ENCODE measurements around the gene NCAM2.
"Not testable (repeated sequence)": the region's sequence is repeated elsewhere in the genome, so short reads cannot be mapped to it uniquely, and the experiment has no call there.

Gene NCAM2

DNA sequence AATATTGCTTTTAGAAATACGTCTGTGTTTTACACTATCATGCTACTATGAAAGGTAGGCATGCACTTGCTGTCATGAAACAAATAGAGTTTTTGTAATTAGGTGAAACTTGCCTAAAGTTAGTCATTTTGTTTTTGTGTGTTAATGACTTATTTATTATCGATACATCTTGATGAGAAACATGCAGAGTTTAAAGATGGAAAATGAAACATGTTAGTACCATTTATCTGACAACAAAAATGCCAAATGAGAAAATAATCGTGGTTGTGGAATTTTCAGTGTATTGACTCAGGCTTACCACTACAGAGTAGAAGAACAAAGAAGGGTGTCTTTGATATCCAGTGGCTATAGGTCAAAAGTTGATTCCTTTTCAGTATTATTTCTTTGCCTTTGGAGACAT lies 105.5 kb downstream of the NCAM2 start:
- DNase-seq (ENCODE audit: low read depth) = no peak

DNA sequence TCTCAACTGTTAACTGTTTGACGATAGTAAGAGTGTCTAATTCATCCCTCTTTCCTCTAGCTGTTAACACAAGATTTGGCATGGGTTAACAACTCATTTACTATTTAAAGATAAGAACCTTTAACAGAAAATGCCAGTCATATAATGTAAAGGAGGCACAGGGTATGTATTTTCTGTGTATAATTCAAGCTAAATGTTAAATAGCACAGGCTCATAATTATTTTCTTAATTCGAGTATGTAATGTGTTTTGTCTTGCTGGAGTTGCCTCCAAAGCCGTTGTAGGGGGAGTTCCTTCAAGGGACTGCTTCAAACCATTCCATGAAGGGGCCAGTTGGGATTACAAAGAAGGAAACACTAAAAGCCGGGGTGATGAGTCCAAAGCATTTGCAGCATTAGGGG lies 111.5 kb downstream of the NCAM2 start:
- DNase-seq (ENCODE audit: low read depth) = no peak

DNA sequence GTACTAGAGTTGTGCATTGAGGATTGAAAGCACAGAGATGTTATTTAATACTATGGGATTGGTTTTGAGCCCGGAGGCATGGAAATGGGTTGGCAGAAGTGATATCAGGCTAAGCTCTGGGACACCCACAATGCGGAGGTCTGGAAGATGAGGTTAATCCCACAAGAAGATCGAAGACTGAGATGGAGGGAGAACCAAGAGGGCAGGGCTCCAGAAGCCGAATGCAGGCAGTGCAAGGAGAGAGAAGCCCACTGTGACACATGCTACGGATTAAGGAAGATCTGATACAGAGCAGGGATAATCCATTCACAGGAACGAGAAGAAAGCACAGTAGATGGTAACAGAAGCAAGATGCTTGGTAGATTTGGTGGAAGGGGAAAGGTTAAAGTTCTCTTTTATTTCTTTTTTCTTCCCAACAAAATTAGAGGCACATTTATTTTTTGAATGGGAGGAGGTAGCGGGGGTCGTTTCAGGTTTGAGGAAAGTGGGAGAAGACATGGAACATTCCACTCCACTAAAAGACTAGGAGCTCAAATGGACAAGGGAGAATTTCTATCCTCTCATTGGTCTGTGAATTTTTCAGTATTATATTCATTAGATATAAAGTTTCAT lies 113.2 kb downstream of the NCAM2 start:
- DNase-seq (ENCODE audit: low read depth) = no peak

DNA sequence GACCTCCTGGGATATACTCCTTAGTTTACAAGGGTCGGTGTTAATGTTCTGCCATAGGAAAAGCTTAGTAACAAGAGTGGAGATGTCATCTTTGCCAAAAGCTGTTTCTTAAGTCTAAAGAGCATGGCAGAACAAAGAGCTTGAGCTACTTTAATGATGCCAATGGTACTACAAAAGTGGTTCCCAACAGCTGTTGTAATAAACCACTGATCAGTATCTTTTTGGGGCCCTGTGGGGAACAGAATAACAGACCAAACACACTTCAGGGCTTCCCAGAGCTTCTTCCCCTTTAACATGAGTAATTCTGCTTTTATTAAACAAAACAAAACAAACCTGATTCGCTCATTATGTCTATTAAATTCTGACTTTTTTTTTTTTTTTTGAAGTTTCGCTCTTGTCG lies 116.3 kb downstream of the NCAM2 start:
- DNase-seq (ENCODE audit: low read depth) = no peak

DNA sequence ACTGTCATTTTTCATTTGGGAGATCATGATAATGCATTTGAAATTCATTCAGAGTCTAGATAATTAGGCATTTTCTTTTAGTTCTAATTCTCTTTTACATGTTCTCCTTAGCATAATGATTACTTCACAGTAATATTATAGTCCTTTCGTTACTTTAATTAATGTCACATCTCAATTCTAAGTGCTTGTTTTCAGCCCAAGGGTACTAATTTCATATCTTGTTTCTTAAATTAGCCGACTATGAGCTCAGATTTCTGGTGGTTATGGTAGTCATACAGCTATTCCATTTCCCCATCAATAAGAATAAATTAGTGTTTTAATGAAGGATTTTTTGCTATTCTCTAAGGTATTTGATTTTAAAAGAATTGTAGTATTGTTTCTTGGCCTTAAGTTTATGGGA lies 120.9 kb downstream of the NCAM2 start:
- no peak for DNase-seq (ENCODE audit: low read depth)

DNA sequence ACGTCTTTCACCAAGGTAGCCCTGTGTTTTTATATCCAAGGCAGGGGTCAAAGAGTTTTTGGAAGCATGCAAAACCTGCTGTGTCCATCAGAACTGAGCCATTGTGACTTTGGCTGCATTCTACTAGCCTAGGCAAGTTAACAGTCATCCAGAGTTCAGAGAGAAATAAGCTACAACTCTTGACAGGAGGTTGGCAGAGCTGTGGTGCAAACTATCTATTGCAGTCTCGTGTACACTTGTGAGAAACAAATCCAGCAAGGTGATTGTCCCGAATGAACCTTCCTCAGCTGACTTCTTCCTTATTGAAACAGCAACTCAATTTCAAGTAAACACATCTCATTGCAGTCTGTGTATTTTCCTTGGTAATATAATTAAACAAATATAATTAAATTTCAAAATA lies 124.5 kb downstream of the NCAM2 start:
- DNase-seq (ENCODE audit: low read depth) = no peak

DNA sequence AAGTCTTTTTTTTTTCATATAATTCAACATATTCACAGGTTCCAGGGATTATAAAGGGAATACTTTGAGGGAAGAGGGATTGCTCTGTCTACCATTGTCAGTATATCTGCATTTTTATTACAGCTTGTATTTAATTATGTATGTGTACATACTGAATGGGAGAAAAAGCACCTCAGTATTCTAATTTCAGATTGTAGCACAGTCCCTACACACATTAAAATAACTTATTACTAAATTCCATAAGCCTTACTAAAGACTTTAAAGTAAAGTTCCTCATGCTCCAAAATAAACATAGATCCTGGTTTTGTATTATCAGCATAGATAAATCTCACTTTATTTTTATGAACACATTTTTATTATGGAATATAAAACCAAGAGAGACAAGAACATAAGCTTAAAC lies 134.2 kb downstream of the NCAM2 start:
- no peak for DNase-seq (ENCODE audit: low read depth)

DNA sequence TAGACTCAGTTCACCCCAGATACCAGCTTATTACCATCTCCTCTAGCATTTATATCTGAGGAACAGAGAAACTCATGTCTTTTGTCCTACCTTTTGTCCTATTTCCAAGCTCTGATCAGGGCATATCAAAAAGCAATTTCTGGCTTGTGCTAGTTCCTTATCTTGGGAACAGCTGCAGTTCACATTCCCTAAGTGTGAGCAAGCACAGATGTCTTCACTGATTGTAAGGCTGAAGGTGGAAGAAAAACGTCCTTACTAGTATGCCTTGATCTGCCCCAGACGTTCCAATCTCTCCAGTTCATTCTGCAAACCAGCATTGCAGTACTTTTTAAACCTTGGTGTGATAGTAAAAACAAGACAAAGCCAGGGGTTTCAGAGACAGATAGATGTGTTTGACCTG lies 139.8 kb downstream of the NCAM2 start:
- peak; percentile 74 for DNase-seq (ENCODE audit: low read depth)

DNA sequence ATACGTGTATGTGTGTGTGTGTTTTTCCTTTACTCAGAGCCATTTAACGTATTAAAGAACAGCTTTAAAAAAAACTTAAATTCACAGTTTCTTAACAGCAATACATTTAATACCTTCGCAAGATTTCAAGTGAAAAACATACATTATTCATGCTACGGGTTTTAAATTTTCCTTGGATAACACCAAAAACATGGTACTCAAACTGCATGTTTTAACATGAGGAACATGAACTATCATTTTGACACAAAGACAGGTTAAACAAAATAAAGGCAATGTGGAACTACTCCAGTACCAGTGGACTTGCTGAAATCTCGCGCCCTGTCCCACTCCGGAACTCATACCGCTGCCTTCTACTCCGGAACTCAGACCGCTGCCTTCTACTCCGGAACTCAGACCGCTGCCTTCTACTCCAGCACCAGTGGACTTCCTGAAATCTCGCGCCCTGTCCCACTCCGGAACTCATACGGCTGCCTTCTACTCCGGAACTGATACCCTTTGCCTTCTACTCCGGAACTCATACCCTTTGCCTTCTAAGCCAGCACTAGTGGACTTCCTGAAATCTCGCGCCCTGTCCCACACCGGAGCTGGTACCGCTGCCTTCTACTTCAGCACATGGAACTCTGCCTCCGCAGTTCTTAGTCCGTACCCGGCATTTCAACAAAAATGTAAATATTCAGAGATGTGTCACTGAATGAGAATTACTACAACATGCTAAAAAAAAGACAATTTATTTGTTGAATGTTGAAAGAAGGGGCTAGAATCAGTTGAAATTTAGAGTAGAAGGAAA lies 148.6 kb downstream of the NCAM2 start:
- no peak for DNase-seq (ENCODE audit: low read depth)

DNA sequence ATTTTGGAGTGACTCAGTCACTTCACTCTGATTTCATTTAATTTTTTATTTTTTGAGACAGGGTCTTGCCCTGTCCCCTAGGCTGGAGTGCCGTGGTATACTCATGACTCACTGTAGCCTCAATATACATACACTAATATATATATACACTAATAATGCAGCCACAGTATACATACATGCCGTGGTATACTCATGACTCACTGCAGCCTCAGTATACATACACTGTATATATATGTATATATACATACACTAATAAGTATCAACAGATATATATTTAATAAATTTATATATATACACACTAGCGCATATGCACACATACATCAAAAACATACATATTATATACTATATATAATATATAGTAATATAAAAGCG lies 149.2 kb downstream of the NCAM2 start:
- no peak for DNase-seq (ENCODE audit: low read depth)

DNA sequence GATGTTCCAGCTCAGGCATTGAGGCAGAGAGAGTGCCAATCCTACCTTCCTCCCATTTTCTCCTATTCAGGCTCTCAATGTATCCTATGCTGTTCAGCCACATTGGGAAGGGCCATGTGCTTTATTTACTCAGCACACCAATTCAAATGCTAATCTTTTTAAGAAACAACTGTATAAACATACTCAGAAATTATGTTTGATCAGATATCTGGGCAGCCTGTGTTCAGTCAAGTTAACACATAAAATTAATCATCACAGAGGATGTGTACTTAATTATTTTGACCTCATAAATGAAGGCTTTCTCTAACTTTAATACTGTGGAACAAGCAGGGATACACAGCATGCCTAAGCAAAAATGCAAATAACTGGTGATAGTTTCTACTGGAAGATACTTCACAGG lies 149.8 kb downstream of the NCAM2 start:
- no peak for DNase-seq (ENCODE audit: low read depth)

DNA sequence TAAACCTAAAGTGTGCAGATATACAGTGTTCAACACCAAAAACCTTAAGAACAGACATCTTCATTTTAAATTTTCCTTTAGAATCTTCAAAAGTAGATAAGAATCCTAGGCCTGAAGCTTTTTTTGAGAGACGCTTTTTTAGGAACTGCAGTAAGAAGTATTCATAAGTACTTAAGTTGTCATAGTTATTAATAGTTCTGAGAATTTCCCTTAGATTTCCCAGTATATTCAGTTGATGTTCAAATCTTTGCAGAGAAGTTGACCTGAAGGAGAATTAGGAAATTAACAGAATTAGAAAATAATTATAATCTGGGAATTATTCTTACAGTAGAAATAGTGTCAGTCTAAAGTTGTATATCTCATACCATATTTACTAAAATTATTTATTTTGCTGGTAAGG lies 150.3 kb downstream of the NCAM2 start:
- no peak for DNase-seq (ENCODE audit: low read depth)

DNA sequence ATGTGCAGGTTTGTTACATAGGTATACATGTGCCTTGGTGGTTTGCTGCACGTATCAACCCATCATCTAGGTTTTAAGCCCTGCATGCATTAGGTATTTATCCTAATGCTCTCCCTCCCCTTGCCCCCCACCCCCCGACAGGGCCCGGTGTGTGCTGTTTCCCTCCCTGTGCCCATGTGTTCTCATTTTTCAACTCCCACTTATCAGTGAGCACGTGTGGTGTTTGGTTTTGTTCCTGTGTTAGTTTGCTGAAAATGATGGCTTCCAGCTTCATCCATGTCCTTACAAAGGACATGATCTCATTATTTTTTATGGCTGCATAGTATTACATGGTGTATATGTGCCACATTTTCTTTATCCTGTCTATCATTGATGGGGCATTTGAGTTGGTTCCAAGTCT lies 151.2 kb downstream of the NCAM2 start:
- DNase-seq (ENCODE audit: low read depth) = not testable (repeated sequence)

DNA sequence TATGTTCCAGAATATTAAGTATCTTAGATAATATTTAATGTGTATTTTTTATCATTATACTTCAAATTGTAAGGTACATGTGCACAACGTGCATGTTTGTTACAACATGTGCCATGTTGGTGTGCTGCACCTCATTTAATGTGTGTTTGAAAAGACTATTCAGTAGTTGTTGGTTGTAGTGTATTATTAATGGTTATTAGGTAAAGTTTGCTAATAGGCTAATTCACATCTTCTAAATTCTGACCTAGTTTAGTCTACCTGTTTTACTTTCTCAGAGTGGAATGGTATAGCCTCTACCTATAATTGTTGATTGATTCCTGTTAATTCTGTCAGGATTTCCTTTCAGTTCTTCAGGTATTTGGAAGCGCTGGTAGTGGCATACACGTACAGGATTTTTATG lies 153.0 kb downstream of the NCAM2 start:
- DNase-seq (ENCODE audit: low read depth) = no peak

DNA sequence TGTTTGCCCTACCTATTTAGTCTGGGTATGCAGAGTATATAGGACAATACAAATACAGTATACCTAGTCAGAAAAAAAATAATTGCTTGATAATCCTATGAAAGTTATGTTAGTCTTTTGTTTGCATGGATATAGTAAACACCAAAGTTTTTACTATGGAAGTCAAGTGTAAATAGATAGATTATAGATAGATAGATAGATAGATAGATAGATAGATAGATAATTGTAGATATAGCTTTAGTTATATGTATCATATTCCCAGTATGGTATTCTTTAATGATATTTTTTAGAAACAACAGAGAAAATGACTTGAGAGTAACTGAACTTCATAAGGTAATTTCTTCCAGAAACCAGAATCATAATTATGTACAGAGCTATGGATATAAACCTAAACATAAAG lies 158.2 kb downstream of the NCAM2 start:
- no peak for DNase-seq (ENCODE audit: low read depth)

DNA sequence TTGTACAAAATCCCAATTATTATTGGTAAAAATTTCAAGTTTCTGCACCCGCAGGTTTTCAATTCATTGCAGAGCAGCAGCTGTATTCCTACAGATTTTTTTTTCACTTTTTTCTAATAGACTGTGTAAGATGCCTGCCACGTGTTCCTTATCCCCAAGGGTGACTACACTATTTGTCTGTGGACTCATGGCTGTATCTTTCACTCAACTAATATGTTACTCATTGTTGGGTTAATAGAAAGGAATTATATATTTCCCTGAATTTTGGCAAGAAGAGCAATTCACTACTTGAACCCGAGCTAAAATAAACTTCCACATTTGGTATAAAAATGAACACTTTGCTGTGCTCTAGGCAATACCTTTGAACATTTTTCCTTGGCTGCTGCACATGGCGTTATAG lies 158.7 kb downstream of the NCAM2 start:
- DNase-seq (ENCODE audit: low read depth) = no peak

DNA sequence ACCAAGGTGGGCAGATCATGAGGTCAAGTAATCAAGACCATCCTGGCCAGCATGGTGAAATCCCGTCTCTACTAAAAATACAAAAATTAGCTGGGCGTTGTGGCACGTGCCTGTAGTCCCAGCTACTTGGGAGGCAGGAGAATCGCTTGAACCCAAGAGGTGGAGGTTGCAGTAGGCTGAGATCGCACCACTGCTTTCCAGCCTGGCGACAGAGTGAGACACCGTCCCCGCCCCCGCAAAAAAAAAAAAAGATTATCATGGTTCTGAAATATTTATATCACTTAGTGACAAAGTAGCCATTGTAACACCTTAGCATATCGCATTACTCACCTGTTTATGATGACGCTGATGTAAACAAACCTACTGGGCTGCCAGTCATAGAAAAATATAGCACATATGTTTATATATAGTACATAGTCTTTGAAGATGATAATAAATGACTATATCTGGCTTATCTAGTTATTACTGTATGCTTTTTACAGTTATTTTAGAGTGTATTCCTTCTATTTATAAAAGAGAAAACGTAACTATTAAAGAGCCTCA lies 160.2 kb downstream of the NCAM2 start:
- DNase-seq (ENCODE audit: low read depth) = no peak

DNA sequence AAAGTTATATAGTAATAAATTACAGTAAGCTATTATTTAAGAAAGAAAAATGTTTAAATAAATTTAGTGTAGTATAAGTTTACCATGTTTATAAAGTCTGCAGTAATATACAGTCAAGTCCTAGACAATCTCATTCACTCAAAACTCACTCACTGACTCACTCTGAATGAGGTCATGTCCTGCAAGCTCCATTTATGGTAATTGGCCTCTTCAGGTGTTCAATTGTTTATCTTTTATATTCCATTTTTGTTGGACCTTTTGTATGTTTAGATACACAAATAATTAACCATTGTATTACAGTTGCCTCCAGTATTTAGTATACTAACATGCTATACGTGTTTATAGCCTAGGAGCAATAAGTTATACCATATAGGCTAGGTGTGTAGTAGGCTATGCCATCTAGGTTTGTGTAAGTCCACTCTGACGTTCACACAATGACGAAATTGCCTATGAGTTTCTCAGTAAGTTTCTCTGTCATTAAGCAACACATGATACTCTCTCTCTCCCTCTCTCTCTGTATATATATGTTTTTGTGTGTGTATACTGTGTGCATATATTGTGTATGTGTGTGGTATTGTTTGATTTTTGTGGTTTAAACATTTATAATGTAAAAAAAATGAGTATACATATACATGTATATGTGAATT lies 161.2 kb downstream of the NCAM2 start:
- no peak for DNase-seq (ENCODE audit: low read depth)

DNA sequence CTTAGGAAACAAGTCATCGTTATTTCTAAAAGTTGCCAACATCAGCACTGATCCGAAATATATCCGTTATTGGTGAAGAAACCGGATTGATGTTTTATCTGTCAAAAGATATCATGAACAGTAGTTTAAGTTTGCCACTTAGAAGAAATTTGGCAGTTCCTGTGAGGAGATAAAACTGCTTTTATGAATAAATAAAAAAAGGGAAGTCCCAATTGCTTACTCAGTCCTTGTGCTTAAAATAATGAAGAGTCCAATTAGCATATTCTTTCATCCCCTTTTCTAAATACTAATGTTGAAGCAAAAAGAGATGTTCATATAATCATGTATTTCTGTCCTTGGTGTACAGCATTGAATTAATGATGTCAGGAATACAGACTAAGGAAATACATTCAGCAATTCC lies 164.6 kb downstream of the NCAM2 start:
- DNase-seq (ENCODE audit: low read depth) = no peak

DNA sequence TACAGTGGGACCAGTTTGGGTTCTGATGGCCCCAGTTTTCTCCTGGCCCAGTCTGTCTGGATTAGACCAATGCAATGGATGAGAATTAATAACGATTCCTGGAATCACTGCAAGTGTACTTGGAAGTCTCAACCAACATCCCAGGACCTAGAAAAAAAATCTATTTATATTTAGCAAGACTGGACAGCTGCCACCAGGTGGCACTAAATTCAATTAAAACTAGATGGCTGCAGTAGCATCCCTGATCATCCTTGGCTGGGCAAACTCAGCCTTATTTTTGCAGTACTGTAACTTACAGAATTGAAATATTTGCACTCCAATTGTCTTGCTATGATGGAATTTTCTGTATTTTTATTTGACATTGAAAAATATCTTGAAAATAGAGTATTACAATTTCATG lies 165.7 kb downstream of the NCAM2 start:
- peak; percentile 66 for DNase-seq (ENCODE audit: low read depth)

DNA sequence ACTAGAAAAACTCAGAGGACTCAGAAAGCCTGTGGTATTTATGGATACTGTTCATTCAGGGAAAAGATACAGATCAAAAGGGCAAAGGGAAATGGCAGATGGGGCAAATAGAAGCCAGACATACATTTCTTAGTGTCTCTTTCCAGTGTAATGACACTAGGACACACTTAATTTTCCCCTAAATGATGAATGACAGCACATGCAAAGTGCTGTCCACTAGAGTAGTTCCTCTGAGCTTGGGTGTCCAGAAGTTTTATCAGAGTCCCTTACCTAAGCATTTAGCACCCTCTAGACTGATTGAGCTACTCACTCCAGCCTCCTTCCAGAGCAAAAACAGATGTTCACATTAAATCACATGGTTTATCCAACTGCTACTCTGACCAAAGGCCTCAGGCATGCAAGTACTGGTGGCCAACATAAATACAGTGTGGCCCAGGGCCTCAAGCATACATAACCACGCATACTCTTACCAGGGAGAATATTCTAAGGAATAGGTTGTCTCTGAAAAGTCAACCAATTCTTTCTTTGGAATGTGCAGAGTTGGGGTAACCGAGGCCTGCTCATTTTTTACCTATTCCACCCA lies 166.9 kb downstream of the NCAM2 start:
- DNase-seq (ENCODE audit: low read depth) = peak; percentile 68

DNA sequence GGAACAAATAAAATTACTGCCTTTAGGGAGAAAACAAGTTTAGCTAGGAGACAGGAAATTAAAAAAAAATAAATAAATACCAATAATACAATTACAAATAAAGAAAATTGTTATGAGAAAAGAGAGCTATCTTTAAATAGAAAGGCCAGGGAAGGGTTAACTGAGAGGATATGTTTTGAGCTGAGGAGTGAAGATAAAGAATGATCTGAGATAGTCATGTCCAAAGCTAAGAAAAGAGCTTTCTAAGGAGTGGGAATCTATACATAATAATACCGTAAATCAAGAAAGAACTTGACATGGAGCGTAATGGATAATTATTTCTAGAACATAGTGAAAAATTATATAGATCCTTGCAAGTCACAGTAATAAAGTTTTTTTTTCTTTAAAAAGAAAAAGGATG lies 176.5 kb downstream of the NCAM2 start:
- DNase-seq (ENCODE audit: low read depth) = no peak

DNA sequence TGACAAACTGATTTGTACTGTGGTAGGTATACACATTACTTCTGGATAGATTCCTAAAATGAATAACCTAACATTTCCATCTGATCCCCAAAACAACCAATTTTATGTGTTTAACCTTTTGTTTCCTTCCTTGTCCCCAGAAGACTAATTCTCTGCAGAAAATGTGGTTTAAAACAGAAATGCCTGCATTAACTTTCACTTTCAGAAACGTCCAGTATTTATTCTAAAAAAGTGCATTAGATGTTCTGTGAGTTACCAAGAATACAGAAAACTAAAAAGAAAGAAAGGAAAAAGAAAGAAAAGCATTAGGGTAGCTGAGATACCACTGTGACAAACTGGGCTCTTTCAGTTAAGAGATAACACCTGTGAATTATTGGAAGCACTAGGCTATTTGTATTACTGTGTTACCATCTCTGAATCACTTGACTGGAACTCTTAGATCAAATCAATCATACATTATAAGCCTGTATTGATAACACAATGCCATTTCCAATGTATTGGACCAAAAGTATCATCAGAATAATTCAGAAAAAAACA lies 177.7 kb downstream of the NCAM2 start:
- no peak for DNase-seq (ENCODE audit: low read depth)
